KMS-11 (cell line): ENCODE data around the gene MGST2.

Experiments
- H2AFZ ChIP-seq: fragments of 200-600 bp; sonication (generic); 2 replicates; pipeline ENCODE4 v1.6.1; 2016; ENCODE audit warnings: antibody characterized with exemption, mixed run types, low read depth
- H3K27ac ChIP-seq: fragments of 200-600 bp; sonication (generic); 2 replicates; pipeline ENCODE4 v1.6.1; 2016; ENCODE audit warnings: mild to moderate bottlenecking, mixed run types
- H3K27me3 ChIP-seq: fragments of 200-600 bp; sonication (generic); 2 replicates; pipeline ENCODE4 v1.6.1; 2017; ENCODE audit warnings: mild to moderate bottlenecking, low read depth, mixed run types, moderate library complexity; ENCODE audit not compliant: insufficient read depth
- H3K36me3 ChIP-seq: fragments of 200-600 bp; sonication (generic); 2 replicates; pipeline ENCODE4 v1.6.1; 2017; ENCODE audit warnings: mild to moderate bottlenecking, mixed run types; ENCODE audit not compliant: insufficient read depth
- H3K4me1 ChIP-seq: fragments of 200-600 bp; sonication (generic); 2 replicates; pipeline ENCODE4 v1.6.1; 2016; ENCODE audit warnings: mild to moderate bottlenecking, low read depth, mixed run types; ENCODE audit not compliant: poor library complexity, severe bottlenecking
- H3K4me2 ChIP-seq: fragments of 200-600 bp; sonication (generic); 2 replicates; pipeline ENCODE4 v1.7.0; 2016; ENCODE audit warnings: mild to moderate bottlenecking, mixed run types
- H3K4me3 ChIP-seq: fragments of 200-600 bp; sonication (generic); IDR thresholded peaks from 2 replicates; pipeline ENCODE4 v1.6.1; 2017; ENCODE audit warnings: low read depth, low read length, mixed read lengths; ENCODE audit not compliant: insufficient read depth
- H3K79me2 ChIP-seq: fragments of 200-600 bp; sonication (generic); 2 replicates; pipeline ENCODE4 v1.6.1; 2016; ENCODE audit warnings: low read depth, mixed run types; ENCODE audit not compliant: insufficient read depth
- H3K9ac ChIP-seq: fragments of 200-600 bp; sonication (generic); 2 replicates; pipeline ENCODE4 v1.6.1; 2016; ENCODE audit warnings: mild to moderate bottlenecking, mixed run types
- H4K20me1 ChIP-seq: fragments of 200-600 bp; sonication (generic); 2 replicates; pipeline ENCODE4 v1.6.1; 2016; ENCODE audit warnings: mild to moderate bottlenecking, mixed run types; ENCODE audit not compliant: insufficient read depth
- TF ChIP-seq, protein P1 (sequence below): fragments of 200-600 bp; sonication (generic); conservative IDR thresholded peaks from 2 replicates; pipeline ENCODE4 v1.6.1; 2017; ENCODE audit warnings: low read depth, mild to moderate bottlenecking, antibody characterized with exemption, low read length, moderate library complexity, mixed read lengths

The MGST2 gene

DNA sequence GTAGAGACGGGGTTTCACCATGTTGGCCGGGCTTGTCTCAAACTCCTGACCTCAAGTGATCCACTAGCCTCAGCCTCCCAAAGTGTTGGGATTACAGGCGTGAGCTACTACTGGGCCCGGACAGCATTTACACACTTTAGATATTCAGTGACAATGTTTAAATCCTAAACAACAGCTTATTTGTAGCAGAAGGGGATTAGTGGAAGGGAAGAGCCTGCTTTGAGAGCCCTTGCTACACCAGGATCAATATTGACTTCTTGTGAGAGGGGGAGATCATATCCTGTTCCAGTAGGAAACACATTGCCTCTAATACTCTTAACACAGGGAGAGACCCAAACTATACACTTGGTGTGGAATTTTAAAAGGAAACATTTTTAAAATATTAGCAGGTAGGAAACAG, 7.1 kb downstream of the MGST2 start:
- Histone ChIP-seq H3K36me3 (no peaks in the 10 kb centered on the region), H3K79me2 (no peaks in the 10 kb centered on the region), H3K27ac (no peak overlapping the region), H3K4me2 (no peak overlapping the region), H3K27me3 (no peaks in the 10 kb centered on the region), H3K4me3 (no peak overlapping the region), H2AFZ (no peak overlapping the region), H3K4me1 (peaks cover 9% of the 10 kb centered on the region), H3K9ac (no peak overlapping the region), H4K20me1 (no peaks in the 10 kb centered on the region)
- TF ChIP-seq, protein P1, sequence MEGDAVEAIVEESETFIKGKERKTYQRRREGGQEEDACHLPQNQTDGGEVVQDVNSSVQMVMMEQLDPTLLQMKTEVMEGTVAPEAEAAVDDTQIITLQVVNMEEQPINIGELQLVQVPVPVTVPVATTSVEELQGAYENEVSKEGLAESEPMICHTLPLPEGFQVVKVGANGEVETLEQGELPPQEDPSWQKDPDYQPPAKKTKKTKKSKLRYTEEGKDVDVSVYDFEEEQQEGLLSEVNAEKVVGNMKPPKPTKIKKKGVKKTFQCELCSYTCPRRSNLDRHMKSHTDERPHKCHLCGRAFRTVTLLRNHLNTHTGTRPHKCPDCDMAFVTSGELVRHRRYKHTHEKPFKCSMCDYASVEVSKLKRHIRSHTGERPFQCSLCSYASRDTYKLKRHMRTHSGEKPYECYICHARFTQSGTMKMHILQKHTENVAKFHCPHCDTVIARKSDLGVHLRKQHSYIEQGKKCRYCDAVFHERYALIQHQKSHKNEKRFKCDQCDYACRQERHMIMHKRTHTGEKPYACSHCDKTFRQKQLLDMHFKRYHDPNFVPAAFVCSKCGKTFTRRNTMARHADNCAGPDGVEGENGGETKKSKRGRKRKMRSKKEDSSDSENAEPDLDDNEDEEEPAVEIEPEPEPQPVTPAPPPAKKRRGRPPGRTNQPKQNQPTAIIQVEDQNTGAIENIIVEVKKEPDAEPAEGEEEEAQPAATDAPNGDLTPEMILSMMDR, result no peak

DNA sequence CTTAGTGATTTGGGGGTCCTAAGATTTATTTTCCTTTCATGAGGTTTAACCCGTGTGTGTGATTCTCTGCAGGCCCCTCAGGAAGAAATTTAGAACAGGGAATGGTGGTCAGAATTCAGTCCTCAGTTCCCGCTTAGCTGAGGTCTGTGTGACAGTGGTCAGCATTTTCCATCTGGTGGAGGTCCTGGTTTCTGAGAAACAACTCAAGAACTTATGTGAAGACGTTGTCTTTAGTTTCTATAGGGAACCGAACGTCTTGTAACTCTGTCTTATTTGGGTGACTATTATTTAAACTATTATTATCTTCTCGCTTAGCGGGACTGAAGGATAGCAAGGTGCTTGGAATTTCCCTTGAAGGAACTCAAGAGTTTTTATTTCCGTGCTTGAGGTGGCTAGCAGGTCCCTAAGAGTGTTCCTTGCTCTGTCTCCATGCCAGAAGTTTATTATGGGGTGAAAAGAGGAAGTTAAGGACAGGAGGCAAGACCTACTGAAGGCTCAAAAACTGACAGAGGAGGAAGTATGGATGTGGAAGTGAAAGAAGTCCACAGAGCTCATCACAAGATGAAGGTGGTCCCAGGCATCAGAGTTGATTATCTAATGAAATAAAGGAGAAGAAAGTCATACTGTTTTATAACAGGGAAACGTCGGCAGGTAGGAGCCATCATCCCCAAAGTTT, 9.4 kb downstream of the MGST2 start:
- Histone ChIP-seq H3K4me1 (peaks cover 4% of the 10 kb centered on the region), H2AFZ (no peak overlapping the region), H3K4me3 (no peak overlapping the region), H3K36me3 (no peaks in the 10 kb centered on the region), H3K27ac (no peak overlapping the region), H3K4me2 (no peak overlapping the region), H3K27me3 (no peaks in the 10 kb centered on the region), H4K20me1 (no peaks in the 10 kb centered on the region), H3K9ac (no peak overlapping the region), H3K79me2 (no peaks in the 10 kb centered on the region)
- TF ChIP-seq, protein P1, result no peak

DNA sequence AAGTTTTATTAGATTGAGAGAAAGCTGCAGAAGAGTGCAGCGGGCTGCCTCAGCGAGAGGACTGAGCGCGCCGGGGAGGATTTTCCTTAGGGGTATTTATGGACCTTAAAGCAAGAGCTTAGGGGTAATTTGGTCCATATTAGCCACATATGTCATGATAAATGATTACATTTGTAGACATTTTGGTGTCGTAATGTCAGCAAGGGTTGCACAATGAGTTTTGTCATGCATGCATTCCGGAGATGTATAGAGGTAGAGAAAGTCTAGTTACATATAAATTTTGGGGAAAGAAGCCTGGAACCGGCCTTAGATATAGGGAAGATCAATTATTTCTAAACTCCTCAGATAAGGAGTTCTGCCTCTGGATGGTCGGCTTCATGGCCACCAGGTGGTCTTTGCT, 10.0 kb downstream of the MGST2 start:
- no peaks in the 10 kb centered on the region for H3K4me1 ChIP-seq
- no peak overlapping the region for H2AFZ ChIP-seq
- H4K20me1 ChIP-seq, result no peaks in the 10 kb centered on the region
- no peaks in the 10 kb centered on the region for H3K36me3 ChIP-seq
- H3K4me3 ChIP-seq, result no peak overlapping the region
- H3K79me2 ChIP-seq, result no peaks in the 10 kb centered on the region
- no peaks in the 10 kb centered on the region for H3K27me3 ChIP-seq
- H3K9ac ChIP-seq, result no peak overlapping the region
- TF ChIP-seq, protein P1, result no peak
- H3K27ac ChIP-seq, result no peak overlapping the region
- no peak overlapping the region for H3K4me2 ChIP-seq

DNA sequence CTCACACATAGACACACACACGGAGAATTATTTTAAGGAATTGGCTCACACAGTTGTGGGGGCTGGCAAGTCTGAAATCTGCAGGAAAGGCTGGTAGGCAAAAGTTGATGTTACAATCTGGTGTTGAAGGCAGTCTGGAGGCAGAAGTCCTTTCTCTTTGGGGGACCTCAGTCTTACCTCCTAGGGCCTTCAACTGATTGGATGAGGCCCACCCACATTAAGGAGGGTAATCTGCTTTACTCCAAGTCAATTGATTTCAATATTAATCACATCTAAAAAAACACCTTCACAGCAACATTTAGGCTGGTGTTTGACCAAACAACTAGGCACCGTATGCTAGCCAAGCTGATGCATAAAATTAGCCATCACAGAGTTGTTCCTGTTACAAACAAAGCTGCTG, 10.7 kb downstream of the MGST2 start:
- no peak overlapping the region for H3K4me2 ChIP-seq
- no peaks in the 10 kb centered on the region for H3K4me1 ChIP-seq
- no peaks in the 10 kb centered on the region for H3K79me2 ChIP-seq
- no peak overlapping the region for H3K4me3 ChIP-seq
- no peak overlapping the region for H3K9ac ChIP-seq
- no peaks in the 10 kb centered on the region for H4K20me1 ChIP-seq
- H2AFZ ChIP-seq, result no peak overlapping the region
- H3K27ac ChIP-seq, result no peak overlapping the region
- TF ChIP-seq, protein P1, result no peak
- no peaks in the 10 kb centered on the region for H3K36me3 ChIP-seq
- no peaks in the 10 kb centered on the region for H3K27me3 ChIP-seq
